ENCODE data around the gene TEDC2.
"Not testable (repeated sequence)": the region's sequence is repeated elsewhere in the genome, so short reads cannot be mapped to it uniquely, and the experiment has no call there.

TEDC2 gene

GRCh38 chr16:2473999-2474876, 14.3 kb downstream of the TEDC2 start:
- peak overlapping the region; percentile 13 to 90 (median 82) for H3K27ac ChIP-seq
- peak overlapping the region; percentile 59 to 79 (median 68) for H3K4me3 ChIP-seq

GRCh38 chr16:2474877-2475412, 15.0 kb downstream of the TEDC2 start, which contains the start of gene TBC1D24:
Gene TBC1D24, plus strand, starts transcription at chr16:2475127. Its CDS starts 21,022 bp downstream, at chr16:2496149.
- peak within 1 kb of the TSS; percentile 59 to 79 (median 68) for H3K4me3 ChIP-seq
- H3K27ac ChIP-seq = peak within 1 kb of the TSS; percentile 13 to 90 (median 82)

GRCh38 chr16:2475413-2476344, 15.8 kb downstream of the TEDC2 start:
- peak overlapping the region in 13 of 21 experiments; percentile 26 to 90 (median 82) for H3K27ac ChIP-seq
- peak overlapping the region; percentile 34 to 79 (median 68) for H3K4me3 ChIP-seq

- Histone ChIP-seq H3K4me3 (no peak overlapping the region), H3K27ac (no peak overlapping the region)
Measured at GRCh38 chr16:2476345-2476720, 16.4 kb downstream of the TEDC2 start.

- Histone ChIP-seq H3K27ac (no peak overlapping the region), H3K4me3 (no peak overlapping the region)
Measured at GRCh38 chr16:2476741-2477140, 16.8 kb downstream of the TEDC2 start.

- Histone ChIP-seq H3K4me3 (no peak overlapping the region), H3K27ac (no peak overlapping the region)
Measured at GRCh38 chr16:2477327-2477726, 17.4 kb downstream of the TEDC2 start.

GRCh38 chr16:2478279-2478678, 18.4 kb downstream of the TEDC2 start:
- H3K27ac ChIP-seq = no peak overlapping the region
- no peak overlapping the region for H3K4me3 ChIP-seq

GRCh38 chr16:2479996-2480395, 20.1 kb downstream of the TEDC2 start:
- H3K4me3 ChIP-seq, H3K27ac ChIP-seq: not testable (repeated sequence)

- H3K27ac ChIP-seq = no peak overlapping the region
- no peak overlapping the region for H3K4me3 ChIP-seq
Measured at GRCh38 chr16:2480948-2481347, 21.0 kb downstream of the TEDC2 start.

GRCh38 chr16:2481676-2482075, 21.8 kb downstream of the TEDC2 start:
- Histone ChIP-seq H3K4me3 (no peak overlapping the region), H3K27ac (peak overlapping the region in 1 of 21 experiments; percentile 15)

GRCh38 chr16:2482249-2482648, 22.3 kb downstream of the TEDC2 start:
- H3K27ac ChIP-seq = peak overlapping the region in 8 of 21 experiments; percentile 19 to 68 (median 38)

GRCh38 chr16:2482708-2483534, 23.0 kb downstream of the TEDC2 start:
- Histone ChIP-seq H3K4me3 (no peak overlapping the region), H3K27ac (peak overlapping the region in 12 of 21 experiments; percentile 1 to 68 (median 35))

More at GRCh38 chr16:2482249-2482648, 22.3 kb downstream of the TEDC2 start:
- H3K4me3 ChIP-seq = no peak overlapping the region

- H3K4me3 ChIP-seq = no peak overlapping the region
- peak overlapping the region in 2 of 21 experiments; percentile 27 to 42 for H3K27ac ChIP-seq
Measured at GRCh38 chr16:2483939-2484897, 24.3 kb downstream of the TEDC2 start.

GRCh38 chr16:2484898-2485508, 25.1 kb downstream of the TEDC2 start:
- no peak overlapping the region for H3K27ac ChIP-seq
- no peak overlapping the region for H3K4me3 ChIP-seq

- peak overlapping the region in 1 of 7 experiments; percentile 8 for H3K4me3 ChIP-seq
- peak overlapping the region in 2 of 21 experiments; percentile 37 to 75 for H3K27ac ChIP-seq
Measured at GRCh38 chr16:2485811-2486507, 26.1 kb downstream of the TEDC2 start.

- H3K4me3 ChIP-seq = no peak overlapping the region
- H3K27ac ChIP-seq = peak overlapping the region in 8 of 21 experiments; percentile 11 to 75 (median 38)
Measured at GRCh38 chr16:2486645-2487516, 27.0 kb downstream of the TEDC2 start.
